ENCODE results near the gene RETREG2.

DNA sequence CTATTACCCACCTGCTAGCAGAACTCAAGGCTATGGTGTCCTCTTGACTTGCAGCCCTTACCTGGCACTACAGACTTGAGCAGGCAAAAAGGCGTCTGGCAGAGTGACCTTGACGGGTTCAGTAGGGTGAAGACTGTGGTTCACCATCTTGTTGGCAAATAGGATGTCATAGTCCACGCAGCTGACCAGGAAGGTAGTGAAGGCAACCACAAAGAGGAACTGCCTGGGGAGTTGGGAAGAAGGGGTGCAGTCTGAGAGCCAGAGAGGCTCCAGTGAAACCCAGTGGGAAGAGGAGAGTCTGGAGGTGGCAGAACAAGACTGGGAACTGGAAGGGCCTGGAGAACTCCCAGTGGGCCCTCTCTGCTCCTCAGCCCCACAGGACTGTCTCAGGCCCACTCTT lies 47.3 kb downstream of the RETREG2 start:
- TF ChIP-seq, protein P1, sequence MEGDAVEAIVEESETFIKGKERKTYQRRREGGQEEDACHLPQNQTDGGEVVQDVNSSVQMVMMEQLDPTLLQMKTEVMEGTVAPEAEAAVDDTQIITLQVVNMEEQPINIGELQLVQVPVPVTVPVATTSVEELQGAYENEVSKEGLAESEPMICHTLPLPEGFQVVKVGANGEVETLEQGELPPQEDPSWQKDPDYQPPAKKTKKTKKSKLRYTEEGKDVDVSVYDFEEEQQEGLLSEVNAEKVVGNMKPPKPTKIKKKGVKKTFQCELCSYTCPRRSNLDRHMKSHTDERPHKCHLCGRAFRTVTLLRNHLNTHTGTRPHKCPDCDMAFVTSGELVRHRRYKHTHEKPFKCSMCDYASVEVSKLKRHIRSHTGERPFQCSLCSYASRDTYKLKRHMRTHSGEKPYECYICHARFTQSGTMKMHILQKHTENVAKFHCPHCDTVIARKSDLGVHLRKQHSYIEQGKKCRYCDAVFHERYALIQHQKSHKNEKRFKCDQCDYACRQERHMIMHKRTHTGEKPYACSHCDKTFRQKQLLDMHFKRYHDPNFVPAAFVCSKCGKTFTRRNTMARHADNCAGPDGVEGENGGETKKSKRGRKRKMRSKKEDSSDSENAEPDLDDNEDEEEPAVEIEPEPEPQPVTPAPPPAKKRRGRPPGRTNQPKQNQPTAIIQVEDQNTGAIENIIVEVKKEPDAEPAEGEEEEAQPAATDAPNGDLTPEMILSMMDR (IDR thresholded peaks at IDR 0.05), result no peak
- TF ChIP-seq POLR2AphosphoS5 (IDR thresholded peaks at IDR 0.05), result no peak
